ENCODE results near the gene SLC9A9. TPM values are rescaled to one million over a fixed set of nuclear protein-coding genes. Genes with fewer than 3 reads are reported as not detected.
A peak's percentile ranks its signal among the peaks of the same experiment; 100 is the strongest.

The SLC9A9 gene
- total and polyA plus RNA-seq, 2 of the 8 experiments (the other 6 are each of a cell fraction or from before 2014, with no cell fraction given), result 0.48 to 1.1 TPM

GRCh38 chr3:143811602-143812001, 36.7 kb downstream of the SLC9A9 start:
- Histone ChIP-seq H3K18ac (ENCODE audit: extremely low read depth, low read length) (no peak overlapping the region), H2BK120ac (replicated peaks; ENCODE audit: low read depth, low read length) (no peak overlapping the region), H3K79me1 (ENCODE audit: low read depth, low read length) (no peaks in the 10 kb centered on the region), H2BK5ac (ENCODE audit: low read depth, low read length) (no peak overlapping the region), H2AFZ (ENCODE audit: low read length) (no peak overlapping the region), H3K14ac (ENCODE audit: insufficient read length) (no peak overlapping the region), H3K23ac (ENCODE audit: insufficient read length) (no peak overlapping the region), H3K9me3 (ENCODE audit: insufficient read depth in 2 of 2, low read depth in 1 of 2, low read length in 1 of 2) (no peaks in the 10 kb centered on the region), H3K79me2 (ENCODE audit: control insufficient read depth in 1 of 2, insufficient read depth in 2 of 2, low read length in 2 of 2) (no peaks in the 10 kb centered on the region), H4K5ac (ENCODE audit: insufficient read length, low read depth, low read length) (no peak overlapping the region), H3K23me2 (ENCODE audit: low read depth, low read length) (no peaks in the 10 kb centered on the region), H3K4ac (replicated peaks; ENCODE audit: insufficient read length, low read depth, low read length) (no peak overlapping the region), H2BK20ac (ENCODE audit: low read length) (no peak overlapping the region), H3K56ac (replicated peaks; ENCODE audit: insufficient read length, low read depth, low read length) (no peak overlapping the region), H4K91ac (replicated peaks; ENCODE audit: insufficient read length, low read length) (no peak overlapping the region), H2BK15ac (ENCODE audit: low read length) (no peak overlapping the region), H2AK5ac (ENCODE audit: low read depth, low read length) (no peak overlapping the region), H3K36me3 (ENCODE audit: control insufficient read depth in 2 of 4, insufficient read depth in 4 of 4, low read length in 3 of 4) (no peaks in the 10 kb centered on the region), H4K8ac (ENCODE audit: extremely low read depth, insufficient read depth, low read length) (no peak overlapping the region), H3K4me2 (ENCODE audit: insufficient read depth in 1 of 2, low read depth in 2 of 2, low read length in 2 of 2) (no peak overlapping the region), H3K27ac (ENCODE audit: low read depth, low read length) (no peak overlapping the region), H3K27me3 (replicated peaks in 1 of 4; ENCODE audit: control insufficient read depth in 3 of 4, extremely low read depth in 1 of 4, insufficient read depth in 3 of 4, low read length in 3 of 4) (no peaks in the 10 kb centered on the region), H2BK12ac (ENCODE audit: low read depth, low read length) (0 out of 2 replicates have a peak overlapping the region, but pooled peaks have one; percentile 23), H3K4me1 (replicated peaks in 1 of 4; ENCODE audit: control insufficient read depth in 3 of 4, insufficient read depth in 4 of 4, low read length in 3 of 4) (no peaks in the 10 kb centered on the region; a peak in 1 of 7 replicates), H3K4me3 (ENCODE audit: extremely low read depth in 1 of 4, insufficient read depth in 2 of 4, low read depth in 3 of 4, low read length in 4 of 4) (no peak overlapping the region), H3K9ac (replicated peaks in 1 of 4; ENCODE audit: extremely low read depth in 1 of 4, low read depth in 3 of 4, low read length in 3 of 4) (no peak overlapping the region), H4K20me1 (replicated peaks in 1 of 2; ENCODE audit: control insufficient read depth in 1 of 2, insufficient read depth in 2 of 2, low read length in 2 of 2) (no peaks in the 10 kb centered on the region)
- 90% methylated on average over 8 of the region's 8 CpGs; no CpG with 5 or more reads in 1 of the 2 experiments for WGBS, 2 experiments (ENCODE audit: extremely low coverage in 1 of 2, insufficient coverage in 1 of 2, insufficient read length in 1 of 2, insufficient replicate concordance in 2 of 2, low coverage in 1 of 2, low lambda C conversion rate in 2 of 2, missing lambda C conversion rate in 1 of 2)
- CTCF ChIA-PET (ENCODE audit: partially characterized antibody), result no interaction called here
- POLR2A ChIA-PET (ENCODE audit: partially characterized antibody), result no interaction called here
- no peak for DNase-seq (ENCODE audit: low read depth in 1 of 2, low spot score in 2 of 2)
- TF ChIP-seq SIN3A (conservative IDR thresholded peaks at IDR 0.05 in 1 of 2, IDR thresholded peaks at IDR 0.05 in 1 of 2; ENCODE audit: low read depth in 1 of 2, low read length in 2 of 2) (no peak), JUN (IDR thresholded peaks at IDR 0.05; ENCODE audit: low read depth, low read length) (no peak), CEBPB (IDR thresholded peaks at IDR 0.05; ENCODE audit: low read depth, low read length) (0 out of 2 replicates have a peak, but pooled peaks have one; percentile 8), POLR2A (IDR thresholded peaks at IDR 0.05; ENCODE audit: control extremely low read depth in 1 of 2, low read depth in 2 of 2, low read length in 2 of 2) (no peak), BCL11A (IDR thresholded peaks at IDR 0.05; ENCODE audit: low read depth in 2 of 2, low read length in 2 of 2) (no peak), NANOG (IDR thresholded peaks at IDR 0.05; ENCODE audit: insufficient read depth, low read depth, low read length, poor library complexity, severe bottlenecking) (no peak)
- no peak for FAIRE-seq
